ENCODE data around the gene IRF2BP2. TPM values are rescaled to one million over a fixed set of nuclear protein-coding genes. Genes with fewer than 3 reads are reported as not detected.

IRF2BP2 gene
- total RNA-seq, 4 donors from 2014 or later, result 71.4 to 107 (median 93.8) TPM

DNA sequence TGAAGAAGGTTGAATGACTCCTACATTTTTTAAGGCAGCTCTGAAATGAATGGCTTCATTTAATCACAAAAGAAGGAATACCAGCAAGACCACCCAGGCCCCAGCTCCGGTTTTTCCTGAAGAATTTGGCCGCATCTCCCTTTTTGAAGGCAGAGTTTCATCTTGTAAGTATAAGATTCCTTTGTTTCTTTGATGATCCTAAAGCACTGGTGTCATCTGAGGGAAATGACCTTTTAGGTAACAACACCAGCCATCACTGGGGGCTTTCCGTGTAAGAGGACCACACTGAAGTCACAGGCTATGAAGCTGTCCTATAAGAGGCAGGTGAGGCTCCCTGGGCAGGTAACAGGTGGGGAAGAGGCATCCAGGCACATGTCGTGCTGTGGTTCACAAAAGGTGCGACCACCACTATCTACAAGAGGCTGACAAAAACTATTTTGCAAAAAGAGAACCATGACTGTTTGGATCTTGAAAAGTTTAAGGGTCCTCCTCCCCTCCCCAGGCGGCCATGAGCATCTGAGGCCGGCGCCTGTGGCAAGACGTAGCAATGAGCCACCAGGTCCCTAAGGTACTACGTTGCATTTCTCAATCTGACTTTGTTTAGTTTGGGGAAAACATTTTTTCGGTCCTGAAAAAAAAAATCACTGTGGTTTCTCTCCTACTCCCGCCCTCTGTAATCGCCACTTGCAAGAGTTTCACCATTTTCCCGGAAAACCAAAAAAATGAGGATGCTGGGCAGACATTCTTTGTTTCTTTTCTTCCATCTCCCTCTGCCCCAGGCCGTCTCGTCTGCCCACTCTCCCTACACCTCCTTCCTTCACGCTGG is 46.3 kb upstream of the IRF2BP2 start:
- no peak for DNase-seq (ENCODE audit: low spot score in 2 of 2)
- Histone ChIP-seq H3K9me3 (no peaks in the 10 kb centered on the region), H3K4me1 (peaks cover 0 to 24% (median 0%) of the 10 kb centered on the region in 4 donors), H3K27ac (no peak overlapping the region), H3K27me3 (no peaks in the 10 kb centered on the region), H3K4me3 (no peak overlapping the region), H3K36me3 (no peaks in the 10 kb centered on the region)
- 81 to 86% methylated on average over 17 of the region's 17 CpGs for WGBS, 2 donors
- TF ChIP-seq EP300 (IDR thresholded peaks at IDR 0.05) (no peak), CTCF (IDR thresholded peaks at IDR 0.05) (no peak), POLR2A (IDR thresholded peaks at IDR 0.05) (no peak)

DNA sequence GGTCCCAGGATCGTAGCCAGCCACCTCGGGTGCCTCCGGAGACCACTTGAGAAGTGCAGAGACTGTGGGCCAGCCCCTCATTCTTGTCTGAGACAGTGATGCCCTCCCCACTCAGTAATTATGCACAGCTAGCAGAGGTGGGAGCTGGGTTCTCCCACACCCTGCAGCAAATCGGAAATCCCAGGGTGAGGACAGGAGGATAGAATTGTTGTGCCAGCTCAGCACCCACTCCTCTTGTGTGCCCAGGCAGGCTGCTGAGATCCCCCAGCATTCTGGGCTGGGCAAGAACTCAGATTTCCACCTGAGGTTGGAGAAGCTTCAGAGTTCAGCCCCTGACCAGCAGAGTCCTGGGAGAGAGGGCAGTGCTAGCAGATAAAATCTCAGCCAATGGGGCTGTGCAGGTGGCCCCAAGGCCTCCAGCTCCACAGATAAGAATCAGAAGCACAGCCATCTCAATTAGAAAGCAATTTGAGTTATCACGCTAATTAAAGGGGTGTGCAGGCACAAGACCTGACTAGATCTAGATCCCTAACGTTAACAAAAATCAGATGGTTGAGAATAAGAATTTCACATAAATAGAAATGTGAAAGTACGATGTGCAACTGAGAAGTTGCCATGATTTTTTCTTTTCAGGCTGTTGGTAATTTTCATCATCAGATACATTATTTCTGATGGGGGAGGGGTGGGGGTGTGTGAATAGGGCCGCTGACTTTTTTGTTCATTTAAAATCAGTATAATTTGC is 45.5 kb upstream of the IRF2BP2 start:
- Histone ChIP-seq H3K27ac (no peak overlapping the region), H3K9me3 (no peaks in the 10 kb centered on the region), H3K36me3 (no peaks in the 10 kb centered on the region), H3K4me1 (peaks cover 0 to 18% (median 0%) of the 10 kb centered on the region in 4 donors), H3K4me3 (no peak overlapping the region), H3K27me3 (no peaks in the 10 kb centered on the region)
- WGBS, 2 donors, result 76 to 81% methylated on average over 8 of the region's 8 CpGs
- no peak for DNase-seq (ENCODE audit: low spot score in 2 of 2)
- TF ChIP-seq CTCF (IDR thresholded peaks at IDR 0.05), result no peak
- TF ChIP-seq POLR2A (IDR thresholded peaks at IDR 0.05), result no peak
- no peak for TF ChIP-seq EP300 (IDR thresholded peaks at IDR 0.05)

GRCh38 chr1:234654002-234654733 is 44.2 kb upstream of the IRF2BP2 start:
- DNase-seq (ENCODE audit: low spot score in 2 of 2), result no peak
- Histone ChIP-seq H3K9me3 (no peaks in the 10 kb centered on the region), H3K4me1 (peaks cover 0 to 18% (median 0%) of the 10 kb centered on the region in 4 donors), H3K27ac (no peak overlapping the region), H3K36me3 (no peaks in the 10 kb centered on the region), H3K27me3 (no peaks in the 10 kb centered on the region), H3K4me3 (no peak overlapping the region)
- 96 to 97% methylated on average over 3 of the region's 3 CpGs for WGBS, 2 donors
- no peak for TF ChIP-seq EP300 (IDR thresholded peaks at IDR 0.05)
- no peak for TF ChIP-seq CTCF (IDR thresholded peaks at IDR 0.05)
- no peak for TF ChIP-seq POLR2A (IDR thresholded peaks at IDR 0.05)

GRCh38 chr1:234649432-234650081 is 39.6 kb upstream of the IRF2BP2 start:
- Histone ChIP-seq H3K36me3 (no peaks in the 10 kb centered on the region), H3K27me3 (no peaks in the 10 kb centered on the region), H3K4me3 (no peak overlapping the region), H3K4me1 (peaks cover 0 to 9% (median 2%) of the 10 kb centered on the region in 4 donors), H3K9me3 (no peaks in the 10 kb centered on the region), H3K27ac (no peak overlapping the region)
- no peak for TF ChIP-seq POLR2A (IDR thresholded peaks at IDR 0.05)
- TF ChIP-seq EP300 (IDR thresholded peaks at IDR 0.05), result no peak
- TF ChIP-seq CTCF (IDR thresholded peaks at IDR 0.05), result no peak
- no peak for DNase-seq (ENCODE audit: low spot score in 2 of 2)
- WGBS, 2 donors, result 79 to 87% methylated on average over 3 of the region's 3 CpGs

All from tibial nerve (tissue), 4 donors.